Measurements from ENCODE around the gene ATP6V0E1.

DNA sequence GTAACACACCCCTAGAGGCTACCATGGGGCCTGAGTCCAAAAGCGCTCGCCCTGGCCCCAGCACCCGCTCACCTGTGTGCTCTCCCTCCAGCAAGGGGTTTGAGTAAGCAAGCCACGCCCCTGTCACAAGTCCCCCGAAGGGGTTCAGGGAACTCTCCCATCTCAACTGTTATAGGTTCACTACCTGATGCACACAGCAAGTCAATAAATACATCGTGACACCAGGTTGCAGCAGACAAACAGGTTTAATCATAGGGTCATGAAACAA lies 64.2 kb downstream of the ATP6V0E1 start:
- TF ChIP-seq, protein P1, sequence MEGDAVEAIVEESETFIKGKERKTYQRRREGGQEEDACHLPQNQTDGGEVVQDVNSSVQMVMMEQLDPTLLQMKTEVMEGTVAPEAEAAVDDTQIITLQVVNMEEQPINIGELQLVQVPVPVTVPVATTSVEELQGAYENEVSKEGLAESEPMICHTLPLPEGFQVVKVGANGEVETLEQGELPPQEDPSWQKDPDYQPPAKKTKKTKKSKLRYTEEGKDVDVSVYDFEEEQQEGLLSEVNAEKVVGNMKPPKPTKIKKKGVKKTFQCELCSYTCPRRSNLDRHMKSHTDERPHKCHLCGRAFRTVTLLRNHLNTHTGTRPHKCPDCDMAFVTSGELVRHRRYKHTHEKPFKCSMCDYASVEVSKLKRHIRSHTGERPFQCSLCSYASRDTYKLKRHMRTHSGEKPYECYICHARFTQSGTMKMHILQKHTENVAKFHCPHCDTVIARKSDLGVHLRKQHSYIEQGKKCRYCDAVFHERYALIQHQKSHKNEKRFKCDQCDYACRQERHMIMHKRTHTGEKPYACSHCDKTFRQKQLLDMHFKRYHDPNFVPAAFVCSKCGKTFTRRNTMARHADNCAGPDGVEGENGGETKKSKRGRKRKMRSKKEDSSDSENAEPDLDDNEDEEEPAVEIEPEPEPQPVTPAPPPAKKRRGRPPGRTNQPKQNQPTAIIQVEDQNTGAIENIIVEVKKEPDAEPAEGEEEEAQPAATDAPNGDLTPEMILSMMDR (IDR thresholded peaks at IDR 0.05): no peak
- TF ChIP-seq SIN3A (IDR thresholded peaks at IDR 0.05; ENCODE audit: borderline replicate concordance, insufficient read depth, low read depth, low read length) (no peak), POLR2AphosphoS5 (IDR thresholded peaks at IDR 0.05; ENCODE audit: low read depth, low read length) (no peak), TCF7L2 (IDR thresholded peaks at IDR 0.05; ENCODE audit: low read depth, low read length) (no peak)
- TF ChIP-seq, protein P2, sequence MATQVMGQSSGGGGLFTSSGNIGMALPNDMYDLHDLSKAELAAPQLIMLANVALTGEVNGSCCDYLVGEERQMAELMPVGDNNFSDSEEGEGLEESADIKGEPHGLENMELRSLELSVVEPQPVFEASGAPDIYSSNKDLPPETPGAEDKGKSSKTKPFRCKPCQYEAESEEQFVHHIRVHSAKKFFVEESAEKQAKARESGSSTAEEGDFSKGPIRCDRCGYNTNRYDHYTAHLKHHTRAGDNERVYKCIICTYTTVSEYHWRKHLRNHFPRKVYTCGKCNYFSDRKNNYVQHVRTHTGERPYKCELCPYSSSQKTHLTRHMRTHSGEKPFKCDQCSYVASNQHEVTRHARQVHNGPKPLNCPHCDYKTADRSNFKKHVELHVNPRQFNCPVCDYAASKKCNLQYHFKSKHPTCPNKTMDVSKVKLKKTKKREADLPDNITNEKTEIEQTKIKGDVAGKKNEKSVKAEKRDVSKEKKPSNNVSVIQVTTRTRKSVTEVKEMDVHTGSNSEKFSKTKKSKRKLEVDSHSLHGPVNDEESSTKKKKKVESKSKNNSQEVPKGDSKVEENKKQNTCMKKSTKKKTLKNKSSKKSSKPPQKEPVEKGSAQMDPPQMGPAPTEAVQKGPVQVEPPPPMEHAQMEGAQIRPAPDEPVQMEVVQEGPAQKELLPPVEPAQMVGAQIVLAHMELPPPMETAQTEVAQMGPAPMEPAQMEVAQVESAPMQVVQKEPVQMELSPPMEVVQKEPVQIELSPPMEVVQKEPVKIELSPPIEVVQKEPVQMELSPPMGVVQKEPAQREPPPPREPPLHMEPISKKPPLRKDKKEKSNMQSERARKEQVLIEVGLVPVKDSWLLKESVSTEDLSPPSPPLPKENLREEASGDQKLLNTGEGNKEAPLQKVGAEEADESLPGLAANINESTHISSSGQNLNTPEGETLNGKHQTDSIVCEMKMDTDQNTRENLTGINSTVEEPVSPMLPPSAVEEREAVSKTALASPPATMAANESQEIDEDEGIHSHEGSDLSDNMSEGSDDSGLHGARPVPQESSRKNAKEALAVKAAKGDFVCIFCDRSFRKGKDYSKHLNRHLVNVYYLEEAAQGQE (IDR thresholded peaks at IDR 0.05; ENCODE audit: insufficient read depth in 1 of 2, low read depth in 2 of 2, low read length in 1 of 2): no peak
